VCaP (cell line): ENCODE measurements around the gene KLHL6.

Experiments
- H3K27ac ChIP-seq: fragments of 450-650 bp; 2 replicates; pipeline ENCODE4 v1.5.1; 2017
- CTCF ChIP-seq: fragments of 450-650 bp; conservative IDR thresholded peaks from 2 replicates; pipeline ENCODE4 v1.5.1; 2017; ENCODE audit warnings: mild to moderate bottlenecking, moderate library complexity

KLHL6 gene

GRCh38 chr3:183586477-183586876 lies 31.0 kb upstream of the KLHL6 start:
- TF ChIP-seq CTCF = no peak
- no peak overlapping the region for H3K27ac ChIP-seq

- H3K27ac ChIP-seq = no peak overlapping the region
- no peak for TF ChIP-seq CTCF
These were observed 29.4 kb upstream of the KLHL6 start for GRCh38 chr3:183584914-183585280.

- H3K27ac ChIP-seq = no peak overlapping the region
- TF ChIP-seq CTCF = no peak
These were observed 28.9 kb upstream of the KLHL6 start for GRCh38 chr3:183584246-183584913.

- H3K27ac ChIP-seq = no peak overlapping the region
- TF ChIP-seq CTCF = no peak
These were observed 28.1 kb upstream of the KLHL6 start for GRCh38 chr3:183583331-183584245.

GRCh38 chr3:183582161-183582560 lies 26.7 kb upstream of the KLHL6 start:
- H3K27ac ChIP-seq = no peak overlapping the region
- no peak for TF ChIP-seq CTCF

- TF ChIP-seq CTCF = no peak
These were observed 26.1 kb upstream of the KLHL6 start for GRCh38 chr3:183581496-183582155.

More at GRCh38 chr3:183581496-183582155, 26.1 kb upstream of the KLHL6 start:
- no peak overlapping the region for H3K27ac ChIP-seq
